ENCODE data around the gene FRMD4A.
A peak's percentile ranks its signal among the peaks of the same experiment; 100 is the strongest.

The FRMD4A gene

GRCh38 chr10:14182781-14183180, 147.9 kb downstream of the FRMD4A start:
- DNase-seq = no peak

GRCh38 chr10:14181567-14181936, 149.2 kb downstream of the FRMD4A start:
- DNase-seq = no peak

GRCh38 chr10:14180911-14181566, 149.7 kb downstream of the FRMD4A start:
- no peak for DNase-seq

DNA sequence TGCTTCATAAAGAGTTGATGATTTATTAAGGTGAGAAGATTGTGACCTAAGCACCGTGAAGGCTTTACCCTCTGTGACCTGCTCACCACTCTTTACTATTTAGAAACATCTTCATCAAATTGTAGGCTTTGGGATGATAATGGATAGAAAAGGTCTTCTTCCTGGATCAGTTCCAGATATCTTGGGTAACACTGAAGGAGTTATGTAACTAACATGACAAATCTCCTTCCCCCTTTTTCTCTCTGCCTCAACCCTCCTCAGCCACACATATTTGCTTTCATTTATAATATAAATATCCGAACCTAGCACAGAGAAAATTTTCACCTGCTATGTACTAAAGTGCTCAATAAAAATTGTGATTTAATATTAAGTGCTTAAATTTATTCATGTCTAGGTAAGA, 151.5 kb downstream of the FRMD4A start:
- no peak for DNase-seq

DNA sequence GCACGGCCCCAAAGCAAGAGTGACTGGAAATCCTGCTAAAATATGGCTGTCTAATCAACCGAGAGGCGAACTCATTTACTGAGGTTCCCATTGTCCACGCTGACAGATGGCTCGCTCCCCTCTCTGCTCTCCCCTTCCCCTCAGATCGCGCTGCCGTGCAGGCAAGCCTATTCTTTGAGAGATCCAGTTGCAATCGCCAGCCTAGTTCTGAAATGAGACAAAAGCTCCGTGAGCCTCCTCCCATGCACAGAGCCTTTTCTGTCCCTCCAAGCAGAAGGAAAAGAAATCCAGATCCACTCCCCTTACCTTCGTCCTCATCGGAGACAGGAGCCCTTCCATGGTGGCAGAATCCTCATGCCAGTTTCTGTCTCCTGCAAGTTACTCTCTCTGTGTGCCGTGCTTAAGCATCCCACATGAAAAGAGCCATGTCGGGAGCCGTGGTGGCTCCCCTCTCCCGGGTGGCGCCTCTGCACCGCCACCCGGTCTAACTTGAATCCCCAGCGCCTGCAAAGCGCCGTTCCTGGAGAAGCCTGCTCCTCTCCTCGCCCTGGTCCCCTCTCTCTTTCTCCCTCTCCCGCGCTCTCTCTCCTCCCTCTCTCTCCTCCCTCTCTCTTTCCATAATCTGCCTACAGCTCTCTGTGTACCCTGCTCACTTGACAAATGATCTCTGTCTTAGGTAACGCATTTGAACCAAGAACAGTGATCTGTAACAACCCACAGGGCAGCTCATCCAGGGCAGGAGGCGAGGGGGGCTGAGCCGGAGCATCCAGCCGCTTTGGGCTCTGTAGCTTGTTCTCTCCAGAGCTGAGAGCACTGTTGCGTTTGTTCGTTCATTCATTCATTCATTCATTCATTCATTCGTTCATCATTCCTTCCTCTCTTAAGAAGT, 156.8 kb downstream of the FRMD4A start:
- DNase-seq = no peak

DNA sequence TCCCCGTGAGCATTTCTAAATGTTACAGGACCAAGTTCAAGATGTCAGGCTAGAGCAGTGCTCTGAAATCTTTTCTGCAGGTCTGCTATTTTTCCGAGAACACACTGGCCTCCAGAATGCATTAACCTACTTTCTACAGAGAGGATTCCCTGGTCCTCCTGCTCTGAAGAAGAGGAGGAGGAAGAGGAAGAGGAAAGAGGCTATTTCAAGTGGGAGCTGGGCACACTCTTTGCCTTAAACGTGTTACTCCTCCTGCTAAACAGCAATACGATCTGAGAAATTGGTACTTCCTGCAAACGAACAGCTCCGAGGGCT, 157.4 kb downstream of the FRMD4A start:
- DNase-seq = no peak

- no peak for DNase-seq
Measured at GRCh38 chr10:14172336-14172950, 158.3 kb downstream of the FRMD4A start.

- no peak for DNase-seq
Measured at GRCh38 chr10:14171336-14171735, 159.4 kb downstream of the FRMD4A start.

GRCh38 chr10:14163377-14164086, 167.2 kb downstream of the FRMD4A start:
- peak; percentile 23 for DNase-seq

DNA sequence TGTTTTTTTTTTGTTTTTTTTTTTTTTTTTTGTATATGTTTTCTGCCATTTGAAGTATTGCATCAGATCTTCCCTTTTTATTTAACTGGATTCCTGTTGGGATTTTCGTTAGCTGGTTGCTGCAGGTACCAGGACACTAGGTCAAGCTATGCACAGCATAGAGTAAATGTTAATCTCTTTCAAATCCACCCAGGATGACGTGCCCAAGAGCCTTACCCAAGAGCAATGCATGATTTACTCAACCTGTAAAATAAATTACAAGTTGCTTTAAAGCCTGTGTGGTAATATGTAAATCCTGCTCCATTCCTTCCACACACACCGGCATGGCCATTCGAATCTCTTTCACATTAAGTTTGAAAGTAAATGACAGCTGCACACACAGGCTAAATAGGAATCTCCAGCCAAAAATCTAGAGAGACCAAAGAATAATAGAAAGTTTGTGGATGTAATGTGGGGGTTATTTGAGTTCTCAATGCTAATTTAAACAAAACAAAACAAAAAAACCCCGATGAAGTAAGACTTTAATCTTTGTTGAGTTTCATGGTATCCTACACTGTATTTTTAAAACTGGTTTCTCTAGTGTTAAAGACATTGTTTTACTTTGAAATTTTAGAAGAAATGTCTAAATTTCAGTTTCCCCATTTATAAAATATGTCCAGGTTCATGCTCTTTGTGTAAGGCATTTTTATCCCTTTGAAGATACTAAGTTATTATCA, 167.9 kb downstream of the FRMD4A start:
- no peak for DNase-seq

DNA sequence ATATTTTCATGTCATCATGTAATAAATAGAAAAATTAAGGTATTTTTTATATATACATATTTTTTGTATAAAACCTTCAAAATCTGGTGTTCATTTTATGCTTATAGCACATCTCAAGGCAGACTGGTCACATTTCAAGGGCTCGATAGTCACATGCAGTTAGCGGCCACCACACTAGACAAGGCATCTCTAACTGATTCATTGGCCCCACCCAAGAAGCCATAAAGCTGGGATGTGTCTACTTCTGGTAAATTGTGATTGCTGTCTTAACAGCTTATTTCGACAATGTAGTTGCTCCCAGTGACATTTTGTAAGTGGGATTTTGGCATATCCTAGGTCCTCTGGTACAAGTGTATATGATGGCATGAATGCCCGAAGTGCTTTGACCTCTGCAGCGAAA, 168.7 kb downstream of the FRMD4A start:
- no peak for DNase-seq

GRCh38 chr10:14160299-14160698, 170.4 kb downstream of the FRMD4A start:
- DNase-seq = no peak

DNA sequence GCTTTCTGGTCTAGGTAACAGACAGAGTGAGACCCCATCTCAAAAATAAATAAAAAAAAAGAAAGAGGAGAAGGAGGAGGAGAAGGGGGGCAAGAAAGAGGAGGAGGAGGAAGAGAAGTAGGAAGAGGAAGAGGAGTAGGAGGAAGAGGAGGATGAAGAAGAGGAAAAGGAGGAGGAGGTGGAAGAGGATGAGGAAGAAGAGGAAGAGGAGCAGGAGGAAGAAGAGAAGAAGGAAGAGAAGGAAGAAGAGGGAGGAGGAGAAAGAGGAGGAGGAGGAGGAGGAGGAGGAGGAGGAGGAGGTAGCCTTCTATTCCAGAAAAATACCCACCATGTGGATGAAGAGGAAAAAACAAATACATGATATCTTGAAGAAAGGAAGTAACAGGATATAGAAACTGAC, 172.1 kb downstream of the FRMD4A start:
- DNase-seq = no peak

DNA sequence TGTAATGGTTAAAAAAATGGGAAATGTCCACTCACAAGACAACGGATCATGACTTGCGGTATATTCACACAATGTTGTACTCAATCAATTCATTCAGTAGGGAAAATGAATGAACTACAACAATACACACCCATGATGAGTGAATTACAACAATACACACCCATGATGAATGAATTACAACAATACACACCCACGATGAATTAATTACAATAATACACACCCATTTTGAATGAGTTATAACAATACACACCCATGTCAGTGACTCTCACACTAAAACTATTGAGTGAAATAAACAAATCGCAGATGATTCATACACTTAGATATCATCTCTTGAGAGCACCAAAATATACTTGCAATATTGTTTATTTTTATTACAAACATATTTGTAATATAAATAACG, 174.6 kb downstream of the FRMD4A start:
- no peak for DNase-seq

DNA sequence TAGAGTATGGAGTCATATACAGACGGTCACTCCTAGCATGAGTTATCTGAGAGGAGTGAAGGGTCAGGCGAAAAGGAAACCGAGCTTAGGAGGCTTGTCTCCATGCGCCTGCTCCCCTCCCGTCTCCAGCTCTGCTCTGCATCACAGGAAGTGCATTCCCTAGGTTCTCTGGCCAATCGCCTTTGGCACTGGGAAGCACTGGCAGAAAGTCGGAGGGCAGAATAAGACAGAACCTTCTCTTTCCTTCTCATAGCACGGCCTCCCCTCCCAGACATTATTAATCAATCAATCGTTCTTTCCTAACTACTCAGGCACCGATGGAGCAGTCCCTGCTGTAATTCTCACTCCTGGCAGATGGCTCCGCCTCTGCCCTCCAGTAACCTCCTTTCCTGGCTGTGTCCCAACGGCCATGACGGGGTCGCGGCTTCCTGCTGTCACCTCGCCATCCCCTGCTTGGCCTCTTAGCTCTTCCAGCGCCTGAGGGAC, 177.1 kb downstream of the FRMD4A start:
- no peak for DNase-seq

DNA sequence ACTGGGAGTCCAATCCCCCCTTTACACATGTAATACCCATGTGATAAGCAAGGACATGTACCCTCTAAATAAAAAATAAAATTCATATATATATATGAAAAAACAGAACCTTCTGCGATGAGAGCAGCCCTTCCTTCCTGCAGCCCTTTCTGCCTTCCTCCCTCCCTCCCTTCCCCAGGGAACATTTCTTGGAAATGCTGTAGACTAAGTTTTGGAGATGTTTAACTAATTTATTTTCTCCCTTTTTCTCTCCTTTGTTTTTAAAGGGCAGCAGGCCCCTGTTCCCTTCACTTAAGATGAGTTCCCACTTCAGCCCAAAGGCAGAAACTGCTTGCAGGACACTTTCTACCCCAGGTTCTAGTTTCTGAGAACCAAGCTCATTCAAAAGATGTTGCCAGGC, 179.2 kb downstream of the FRMD4A start:
- DNase-seq = no peak

- DNase-seq = no peak
Measured at GRCh38 chr10:14150526-14150925, 180.2 kb downstream of the FRMD4A start.

DNA sequence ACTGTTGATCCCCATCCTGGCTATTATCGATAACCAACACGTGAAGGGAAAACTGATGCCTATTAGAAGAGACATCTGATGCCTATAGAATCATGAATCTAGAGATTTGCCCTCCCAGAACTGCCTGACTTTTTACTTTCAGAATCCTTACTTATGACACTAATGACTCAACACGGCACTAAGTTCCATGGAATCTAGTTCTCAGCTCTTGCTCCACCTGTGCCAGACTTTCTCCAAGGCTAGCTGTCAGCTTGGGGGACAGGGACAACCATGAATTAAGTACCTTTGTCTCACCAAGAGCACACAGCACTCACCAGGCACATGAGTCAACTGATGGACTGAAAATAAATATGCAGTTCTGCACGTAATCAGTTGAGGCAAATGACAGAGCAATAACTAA, 184.2 kb downstream of the FRMD4A start:
- no peak for DNase-seq

DNA sequence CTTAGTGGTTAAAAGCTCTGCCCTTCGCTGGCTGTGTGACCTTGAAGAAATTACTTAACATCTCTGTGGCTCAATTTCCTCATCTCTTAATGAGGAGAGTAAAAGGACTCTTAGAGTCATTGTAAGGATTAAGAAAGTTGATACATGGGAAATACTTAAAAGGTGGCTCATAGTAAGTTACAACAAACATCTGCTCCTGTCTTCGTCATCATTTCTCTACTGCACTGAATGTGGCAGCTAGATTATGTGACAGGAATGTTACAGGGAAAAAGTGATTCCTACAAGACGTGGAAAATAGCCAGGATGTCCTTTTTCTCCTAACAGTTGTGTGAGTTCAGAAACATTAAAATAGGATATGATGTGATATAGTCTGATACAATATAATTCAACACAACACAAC, 184.7 kb downstream of the FRMD4A start:
- no peak for DNase-seq

- DNase-seq = no peak
Measured at GRCh38 chr10:14144451-14144850, 186.3 kb downstream of the FRMD4A start.

DNA sequence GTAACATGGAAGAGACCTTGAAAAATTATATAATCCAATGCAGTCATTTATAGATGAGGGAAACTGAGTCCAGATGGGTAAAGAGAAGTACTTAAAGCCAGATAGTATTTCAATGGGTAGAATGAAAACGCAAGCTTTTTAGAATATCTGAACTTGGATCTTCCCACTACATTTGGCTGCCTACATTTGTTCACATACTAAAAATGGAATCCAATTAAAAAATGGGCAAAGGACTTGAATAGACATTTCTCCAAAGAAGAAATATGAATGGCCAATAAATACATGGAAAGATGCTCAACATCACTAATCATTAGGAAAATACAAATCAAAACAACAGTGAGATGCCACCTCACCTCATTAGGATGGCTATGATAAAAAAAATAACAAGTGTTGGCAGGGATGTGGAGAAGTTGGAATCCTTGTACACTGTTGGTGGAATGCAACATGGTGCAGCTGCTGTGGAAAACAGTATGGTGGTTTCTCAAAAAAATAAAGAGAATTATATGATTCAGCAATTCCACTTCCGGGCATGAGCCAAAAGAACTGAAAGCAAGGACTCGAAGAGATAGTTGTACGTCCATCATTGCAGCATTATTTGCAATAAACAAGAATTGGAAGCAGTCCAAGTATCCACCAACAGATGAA, 188.0 kb downstream of the FRMD4A start:
- no peak for DNase-seq

GRCh38 chr10:14141283-14141682, 189.4 kb downstream of the FRMD4A start:
- no peak for DNase-seq
